Measurements from ENCODE around the gene ADAMTS10.
"Not testable (repeated sequence)": the region's sequence is repeated elsewhere in the genome, so short reads cannot be mapped to it uniquely, and the experiment has no call there.

The ADAMTS10 gene

GRCh38 chr19:8558325-8558724 lies 52.2 kb downstream of the ADAMTS10 start:
- peaks cover 71% of the 10 kb centered on the region for H3K27me3 ChIP-seq (replicated peaks; ENCODE audit: insufficient read depth, low read length)
- no peaks in the 10 kb centered on the region for H3K4me1 ChIP-seq (ENCODE audit: low read length)
- H3K27ac ChIP-seq (ENCODE audit: low read length), result no peak overlapping the region
- no peak overlapping the region for H3K4me2 ChIP-seq (ENCODE audit: low read depth, low read length)
- no peaks in the 10 kb centered on the region for H4K20me1 ChIP-seq (ENCODE audit: insufficient read depth, low read length)
- H3K9me2 ChIP-seq (replicated peaks; ENCODE audit: insufficient read depth, low read length), result no peaks in the 10 kb centered on the region
- H3K9me3 ChIP-seq (replicated peaks; ENCODE audit: insufficient read depth, low read length), result no peaks in the 10 kb centered on the region
- no peak for TF ChIP-seq CTCF (IDR thresholded peaks at IDR 0.05; ENCODE audit: low read length)
- no peak for TF ChIP-seq EZH2 (optimal IDR thresholded peaks at IDR 0.05; ENCODE audit: low read depth, low read length)
- no peak for TF ChIP-seq EZH2phosphoT487 (IDR thresholded peaks at IDR 0.05; ENCODE audit: low read length)
- no peak overlapping the region for H2AFZ ChIP-seq (ENCODE audit: low read length)
- no peaks in the 10 kb centered on the region for H3K79me2 ChIP-seq (ENCODE audit: low read length)
- no peak overlapping the region for H3K9ac ChIP-seq (ENCODE audit: low read length)
- DNase-seq, result no peak
- H3K4me3 ChIP-seq (ENCODE audit: low read length), result no peak overlapping the region
- no peaks in the 10 kb centered on the region for H3K36me3 ChIP-seq (replicated peaks; ENCODE audit: insufficient read depth, low read length)
- H3F3A ChIP-seq (ENCODE audit: insufficient read depth, low read length), result no peaks in the 10 kb centered on the region

GRCh38 chr19:8557642-8558238 lies 52.8 kb downstream of the ADAMTS10 start:
- H3K27ac ChIP-seq (ENCODE audit: low read length), result no peak overlapping the region
- H3K9me2 ChIP-seq (replicated peaks; ENCODE audit: insufficient read depth, low read length), result no peaks in the 10 kb centered on the region
- H3K4me3 ChIP-seq (ENCODE audit: low read length), result no peak overlapping the region
- no peaks in the 10 kb centered on the region for H3K4me1 ChIP-seq (ENCODE audit: low read length)
- H3K9me3 ChIP-seq (replicated peaks; ENCODE audit: insufficient read depth, low read length), result no peaks in the 10 kb centered on the region
- no peak for TF ChIP-seq CTCF (IDR thresholded peaks at IDR 0.05; ENCODE audit: low read length)
- no peak for TF ChIP-seq EZH2phosphoT487 (IDR thresholded peaks at IDR 0.05; ENCODE audit: low read length)
- TF ChIP-seq EZH2 (optimal IDR thresholded peaks at IDR 0.05; ENCODE audit: low read depth, low read length), result no peak
- H4K20me1 ChIP-seq (ENCODE audit: insufficient read depth, low read length), result no peaks in the 10 kb centered on the region
- H3K27me3 ChIP-seq (replicated peaks; ENCODE audit: insufficient read depth, low read length), result peaks cover 74% of the 10 kb centered on the region
- no peaks in the 10 kb centered on the region for H3K79me2 ChIP-seq (ENCODE audit: low read length)
- no peak overlapping the region for H3K4me2 ChIP-seq (ENCODE audit: low read depth, low read length)
- no peaks in the 10 kb centered on the region for H3K36me3 ChIP-seq (replicated peaks; ENCODE audit: insufficient read depth, low read length)
- no peaks in the 10 kb centered on the region for H3F3A ChIP-seq (ENCODE audit: insufficient read depth, low read length)
- no peak overlapping the region for H3K9ac ChIP-seq (ENCODE audit: low read length)
- DNase-seq, result no peak
- H2AFZ ChIP-seq (ENCODE audit: low read length), result no peak overlapping the region

DNA sequence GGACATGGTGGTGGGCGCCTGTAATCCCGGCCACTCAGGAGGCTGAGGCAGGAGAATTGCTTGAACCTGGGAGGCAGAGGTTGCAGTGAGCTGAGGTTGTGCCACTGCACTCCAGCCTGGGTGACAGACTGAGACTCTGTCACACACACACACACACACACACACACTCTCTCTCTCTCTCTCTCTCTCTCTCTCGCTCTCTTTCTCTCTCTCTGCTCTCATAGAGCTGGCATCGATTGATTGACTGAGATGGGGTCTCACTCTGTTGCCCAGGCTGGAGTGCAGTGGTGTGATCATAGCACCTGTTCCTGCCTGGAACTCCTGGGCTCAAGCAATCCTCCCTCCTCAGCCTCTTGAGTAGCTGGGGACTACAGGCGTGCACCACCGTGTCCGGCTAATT lies 56.8 kb downstream of the ADAMTS10 start:
- not testable (repeated sequence) for H3K36me3 ChIP-seq (replicated peaks; ENCODE audit: insufficient read depth, low read length)

DNA sequence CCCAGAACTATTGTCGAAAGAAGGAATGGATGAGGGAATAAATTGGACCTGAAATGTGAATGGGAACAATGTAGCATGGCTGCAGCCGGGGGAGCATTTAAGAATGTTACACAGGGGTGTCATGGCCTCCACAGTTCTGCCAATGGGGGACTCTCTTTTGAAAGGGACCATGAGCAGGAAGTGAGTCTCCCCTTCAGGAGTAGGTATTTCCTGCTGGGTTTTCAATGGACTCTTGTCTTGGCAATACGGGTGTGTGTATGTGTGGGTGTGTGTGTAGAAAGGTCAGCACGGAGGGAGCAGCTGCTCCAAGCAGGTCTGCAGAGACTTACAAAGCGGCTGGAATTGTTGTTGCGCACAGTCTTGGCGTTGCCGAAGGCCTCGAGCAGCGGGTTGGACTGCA lies 57.7 kb downstream of the ADAMTS10 start:
- Histone ChIP-seq H3F3A (ENCODE audit: insufficient read depth, low read length) (no peaks in the 10 kb centered on the region), H3K79me2 (ENCODE audit: low read length) (no peaks in the 10 kb centered on the region), H4K20me1 (ENCODE audit: insufficient read depth, low read length) (no peaks in the 10 kb centered on the region), H3K27me3 (replicated peaks; ENCODE audit: insufficient read depth, low read length) (peaks cover 84% of the 10 kb centered on the region), H3K4me2 (ENCODE audit: low read depth, low read length) (no peak overlapping the region), H3K27ac (ENCODE audit: low read length) (no peak overlapping the region), H3K36me3 (replicated peaks; ENCODE audit: insufficient read depth, low read length) (no peaks in the 10 kb centered on the region), H3K9me2 (replicated peaks; ENCODE audit: insufficient read depth, low read length) (no peaks in the 10 kb centered on the region), H3K9me3 (replicated peaks; ENCODE audit: insufficient read depth, low read length) (no peaks in the 10 kb centered on the region), H3K4me3 (ENCODE audit: low read length) (no peak overlapping the region; the same call in 1 of the 2 replicates), H3K9ac (ENCODE audit: low read length) (no peak overlapping the region), H2AFZ (ENCODE audit: low read length) (peak overlapping the region; percentile 29; the same call in 1 of the 2 replicates), H3K4me1 (ENCODE audit: low read length) (no peaks in the 10 kb centered on the region)
- no peak for DNase-seq
- TF ChIP-seq EZH2 (optimal IDR thresholded peaks at IDR 0.05; ENCODE audit: low read depth, low read length), result no peak
- TF ChIP-seq CTCF (IDR thresholded peaks at IDR 0.05; ENCODE audit: low read length), result no peak
- no peak for TF ChIP-seq EZH2phosphoT487 (IDR thresholded peaks at IDR 0.05; ENCODE audit: low read length)

More for the DNA sequence above, 56.8 kb downstream of the ADAMTS10 start:
- not testable (repeated sequence) for H3K9ac ChIP-seq (ENCODE audit: low read length); H4K20me1 ChIP-seq (ENCODE audit: insufficient read depth, low read length); H3K79me2 ChIP-seq (ENCODE audit: low read length); H3F3A ChIP-seq (ENCODE audit: insufficient read depth, low read length); H3K9me3 ChIP-seq (replicated peaks; ENCODE audit: insufficient read depth, low read length); H3K9me2 ChIP-seq (replicated peaks; ENCODE audit: insufficient read depth, low read length); DNase-seq; H3K4me1 ChIP-seq (ENCODE audit: low read length); H3K4me3 ChIP-seq (ENCODE audit: low read length); H3K27ac ChIP-seq (ENCODE audit: low read length); H3K4me2 ChIP-seq (ENCODE audit: low read depth, low read length); H2AFZ ChIP-seq (ENCODE audit: low read length)
- peaks cover 83% of the 10 kb centered on the region for H3K27me3 ChIP-seq (replicated peaks; ENCODE audit: insufficient read depth, low read length)
